GM10847 (cell line): ENCODE data around the gene SNX30.

Experiments
- POLR2A ChIP-seq: IDR thresholded peaks from 2 replicates; pipeline ENCODE4 v1.6.1; 2011; ENCODE audit not compliant: insufficient read length; ENCODE audit errors: extremely low read depth

The SNX30 gene

GRCh38 chr9:112921549-112921948, 171.0 kb downstream of the SNX30 start:
- TF ChIP-seq POLR2A: no peak
